Astrocyte (in vitro differentiated cells and primary cell): ENCODE measurements around the gene TP53.

Experiments used
- EZH2 ChIP-seq: IDR thresholded peaks from 2 replicates; pipeline ENCODE4 v1.6.1; 2012; ENCODE audit warnings: mild to moderate bottlenecking, low read length, inconsistent platforms; ENCODE audit not compliant: insufficient read depth
- TF ChIP-seq, protein P1 (sequence below): IDR thresholded peaks from 2 replicates; pipeline ENCODE4 v1.5.1; 2011; ENCODE audit warnings: low read depth, mild to moderate bottlenecking, inconsistent platforms, low read length, moderate library complexity; ENCODE audit not compliant: insufficient read depth

DNA sequence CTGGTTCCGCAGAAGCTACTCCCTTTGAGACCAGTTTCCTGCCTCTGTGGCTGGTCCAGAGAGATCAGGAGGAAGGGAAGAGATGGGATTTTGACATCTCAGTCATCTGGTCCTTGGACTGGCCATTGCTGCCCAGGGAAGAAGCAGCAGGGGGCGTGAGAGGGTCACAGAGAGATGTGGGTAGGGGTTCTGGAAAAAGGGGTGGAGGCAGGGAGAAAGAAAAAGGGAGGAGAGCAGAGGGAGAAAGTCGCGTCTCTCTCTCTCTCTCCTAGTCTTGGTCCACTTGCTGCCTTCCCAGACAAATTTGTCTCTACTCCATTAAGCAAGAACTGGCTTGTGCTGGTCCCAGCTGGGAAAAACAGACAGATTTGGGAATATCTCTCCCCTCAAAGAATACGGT is 52.9 kb downstream of the TP53 start:
- no peak for TF ChIP-seq EZH2
- TF ChIP-seq, protein P1, sequence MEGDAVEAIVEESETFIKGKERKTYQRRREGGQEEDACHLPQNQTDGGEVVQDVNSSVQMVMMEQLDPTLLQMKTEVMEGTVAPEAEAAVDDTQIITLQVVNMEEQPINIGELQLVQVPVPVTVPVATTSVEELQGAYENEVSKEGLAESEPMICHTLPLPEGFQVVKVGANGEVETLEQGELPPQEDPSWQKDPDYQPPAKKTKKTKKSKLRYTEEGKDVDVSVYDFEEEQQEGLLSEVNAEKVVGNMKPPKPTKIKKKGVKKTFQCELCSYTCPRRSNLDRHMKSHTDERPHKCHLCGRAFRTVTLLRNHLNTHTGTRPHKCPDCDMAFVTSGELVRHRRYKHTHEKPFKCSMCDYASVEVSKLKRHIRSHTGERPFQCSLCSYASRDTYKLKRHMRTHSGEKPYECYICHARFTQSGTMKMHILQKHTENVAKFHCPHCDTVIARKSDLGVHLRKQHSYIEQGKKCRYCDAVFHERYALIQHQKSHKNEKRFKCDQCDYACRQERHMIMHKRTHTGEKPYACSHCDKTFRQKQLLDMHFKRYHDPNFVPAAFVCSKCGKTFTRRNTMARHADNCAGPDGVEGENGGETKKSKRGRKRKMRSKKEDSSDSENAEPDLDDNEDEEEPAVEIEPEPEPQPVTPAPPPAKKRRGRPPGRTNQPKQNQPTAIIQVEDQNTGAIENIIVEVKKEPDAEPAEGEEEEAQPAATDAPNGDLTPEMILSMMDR: peak; percentile 49
